Suprapubic skin (tissue), 3 donors: ENCODE results near the gene MED20.

ENCODE experiments used
- CTCF ChIP-seq, 2 donors: fragments of 200-600 bp in 1 of 2; fragments of 450-650 bp in 1 of 2; sonication (generic) in 1 of 2; IDR thresholded peaks; one replicate each; pipeline ENCODE4 v1.5.1; 2016 to 2019; ENCODE audit warnings: antibody characterized with exemption in 2 of 2, mild to moderate bottlenecking in 1 of 2, moderate library complexity in 1 of 2
- EP300 ChIP-seq: sonication (generic); formaldehyde crosslinking; IDR thresholded peaks from one replicate; pipeline ENCODE4 v1.6.1; 2017; ENCODE audit warnings: antibody characterized with exemption
- POLR2A ChIP-seq, 2 donors: fragments of 450-650 bp; IDR thresholded peaks; one replicate each; pipeline ENCODE4 v1.6.1; 2017; ENCODE audit warnings: antibody characterized with exemption in 2 of 2, mild to moderate bottlenecking in 2 of 2, moderate library complexity in 2 of 2

GRCh38 chr6:41881506-41881905 lies 39.4 kb downstream of the MED20 start:
- no peak for TF ChIP-seq CTCF (IDR thresholded peaks at IDR 0.05)
- TF ChIP-seq POLR2A (IDR thresholded peaks at IDR 0.05) = no peak
- no peak for TF ChIP-seq EP300
